A549 (cell line): ENCODE measurements around the gene MAPKAPK3.

Source experiments
- BCL3 ChIP-seq: fragments of >200 bp; sonication (Bioruptor Twin); formaldehyde crosslinking; IDR thresholded peaks from 3 replicates; pipeline ENCODE4 v1.6.1; 2016
- CHD2 ChIP-seq: fragments of 150-350 bp; IDR thresholded peaks from 2 replicates; pipeline ENCODE4 v1.6.1; 2014; ENCODE audit warnings: low read length; ENCODE audit not compliant: partially characterized antibody
- CTCF ChIP-seq: fragments of >200 bp; sonication (Bioruptor Twin); formaldehyde crosslinking; IDR thresholded peaks from 3 replicates; pipeline ENCODE4 v1.5.1; 2016
- EP300 ChIP-seq, 2 experiments: fragments of >200 bp; sonication (Bioruptor Twin); formaldehyde crosslinking; IDR thresholded peaks; 2 replicates in 1 of 2; 3 replicates in 1 of 2; pipeline ENCODE4 v1.6.1; 2016 to 2017
- HOXB13 ChIP-seq: fragments of 250-450 bp; sonication (Bioruptor Pico); IDR thresholded peaks from 2 replicates; pipeline ENCODE4 v1.5.0; 2020; ENCODE audit warnings: low read depth, mild to moderate bottlenecking, moderate library complexity
- MAZ ChIP-seq: fragments of 150-350 bp; IDR thresholded peaks from 2 replicates; pipeline ENCODE4 v1.6.1; 2014; ENCODE audit warnings: antibody characterized with exemption, low read depth, low read length, borderline replicate concordance
- MYC ChIP-seq: IDR thresholded peaks from 2 replicates; pipeline ENCODE4 v1.6.1; 2012; ENCODE audit warnings: mild to moderate bottlenecking, inconsistent platforms, low read length, improper control_type of control experiment, borderline replicate concordance
- PHF8 ChIP-seq: fragments of 200-600 bp; sonication (generic); IDR thresholded peaks from 2 replicates; pipeline ENCODE4 v1.6.1; 2016; ENCODE audit warnings: low read depth, mild to moderate bottlenecking, antibody characterized with exemption, moderate library complexity, borderline replicate concordance
- POLR2A ChIP-seq: IDR thresholded peaks from 2 replicates; pipeline ENCODE4 v1.6.1; 2012; ENCODE audit warnings: mild to moderate bottlenecking, low read length
- TP53 ChIP-seq: fragments of 250-450 bp; sonication (Bioruptor Pico); IDR thresholded peaks from 2 replicates; pipeline ENCODE4 v1.5.0; 2021; ENCODE audit warnings: mild to moderate bottlenecking, moderate library complexity

GRCh38 chr3:50675179-50676030 is 58.5 kb downstream of the MAPKAPK3 start:
- peak; percentile 62 for TF ChIP-seq CTCF
- TF ChIP-seq POLR2A: no peak
- TF ChIP-seq PHF8: no peak
- TF ChIP-seq MAZ: no peak
- no peak for TF ChIP-seq CHD2
- no peak for TF ChIP-seq EP300 (IDR thresholded peaks at IDR 0.05)
- TF ChIP-seq MYC: no peak
- no peak for TF ChIP-seq TP53 (CRISPR knock-in tag)
- no peak for TF ChIP-seq BCL3
- TF ChIP-seq HOXB13 (CRISPR knock-in tag): no peak
